ENCODE results near the gene MRPL47. TPM values are rescaled to one million over a fixed set of nuclear protein-coding genes. Genes with fewer than 3 reads are reported as not detected.

MRPL47 gene
- total and polyA plus RNA-seq, 2 experiments from 2014 or later = 18.6 to 66.0 TPM

DNA sequence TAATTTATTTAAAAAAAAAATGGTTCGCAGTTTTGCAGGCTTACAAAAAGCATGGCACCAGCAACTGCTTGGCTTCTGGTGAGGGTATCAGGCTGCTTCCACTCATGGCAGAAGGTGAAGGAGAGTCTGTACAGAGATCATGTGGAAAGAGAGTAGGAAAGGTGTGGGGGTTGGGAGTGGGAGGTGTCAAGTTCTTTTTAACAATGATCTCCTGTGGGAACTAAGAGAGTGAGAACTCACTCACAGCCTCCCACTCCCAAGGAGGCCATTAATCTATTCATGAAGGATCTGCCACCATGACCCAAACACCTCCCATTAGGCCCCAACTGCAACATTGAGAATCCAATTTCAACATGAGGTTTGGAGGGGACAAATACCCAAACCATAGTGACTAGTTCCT lies 62.8 kb downstream of the MRPL47 start:
- Histone ChIP-seq H3K4me1 (ENCODE audit: insufficient read depth) (peaks cover 7% of the 10 kb centered on the region; the same call in 1 of the 2 replicates), H3K4me2 (ENCODE audit: unreplicated experiment) (no peak overlapping the region), H3K4me3 (no peak overlapping the region), H4K20me1 (ENCODE audit: insufficient read depth) (no peaks in the 10 kb centered on the region), H3K27ac (no peak overlapping the region), H3K9me2 (ENCODE audit: insufficient read depth) (no peaks in the 10 kb centered on the region), H3K9ac (no peak overlapping the region), H3K79me2 (ENCODE audit: insufficient read depth) (no peaks in the 10 kb centered on the region), H3K36me3 (ENCODE audit: low read depth) (no peaks in the 10 kb centered on the region), H3K9me3 (ENCODE audit: low read depth) (no peaks in the 10 kb centered on the region), H2AFZ (no peak overlapping the region), H3K27me3 (replicated peaks; ENCODE audit: insufficient read depth) (no peaks in the 10 kb centered on the region), H3F3A (ENCODE audit: insufficient read depth) (peaks cover 20% of the 10 kb centered on the region)
- in situ Hi-C loops (cut with MboI) = no loop called here
- WGBS, 2 experiments (ENCODE audit: low coverage in 1 of 2, low lambda C conversion rate in 2 of 2, missing lambda C conversion rate in 2 of 2) = 39 to 61% methylated on average over 1 of the region's 1 CpG
- TF ChIP-seq EZH2 (IDR thresholded peaks at IDR 0.05; ENCODE audit: insufficient read depth, poor library complexity, severe bottlenecking) (no peak), EZH2phosphoT487 (IDR thresholded peaks at IDR 0.05; ENCODE audit: insufficient read depth, low read depth) (no peak)
- no peak for DNase-seq

DNA sequence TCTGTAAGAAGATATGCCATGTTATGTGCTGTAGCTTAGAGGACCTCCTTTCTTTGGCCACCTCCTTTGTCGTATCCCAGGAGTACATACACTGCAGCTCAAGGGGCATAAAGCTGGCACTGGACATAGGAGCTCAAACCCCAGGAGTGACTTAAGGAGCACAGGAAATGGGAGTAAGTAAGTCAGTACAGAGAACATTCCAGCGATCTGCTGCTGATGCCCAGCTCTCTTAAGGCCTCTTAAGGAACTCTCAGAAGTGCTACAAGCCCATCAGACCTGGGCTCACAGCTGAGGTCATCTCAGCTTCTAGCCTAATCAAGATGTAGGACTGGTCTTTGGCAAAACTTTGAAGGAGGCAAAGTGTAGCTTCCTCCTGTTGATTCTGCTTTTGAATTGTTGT lies 63.3 kb downstream of the MRPL47 start:
- Histone ChIP-seq H3K36me3 (ENCODE audit: low read depth) (no peaks in the 10 kb centered on the region), H3K9ac (no peak overlapping the region), H2AFZ (no peak overlapping the region), H4K20me1 (ENCODE audit: insufficient read depth) (no peaks in the 10 kb centered on the region), H3K9me2 (ENCODE audit: insufficient read depth) (no peaks in the 10 kb centered on the region), H3F3A (ENCODE audit: insufficient read depth) (peaks cover 20% of the 10 kb centered on the region), H3K27ac (no peak overlapping the region), H3K4me3 (no peak overlapping the region), H3K4me1 (ENCODE audit: insufficient read depth) (peaks cover 7% of the 10 kb centered on the region; the same call in 1 of the 2 replicates), H3K9me3 (ENCODE audit: low read depth) (no peaks in the 10 kb centered on the region), H3K4me2 (ENCODE audit: unreplicated experiment) (no peak overlapping the region), H3K79me2 (ENCODE audit: insufficient read depth) (no peaks in the 10 kb centered on the region), H3K27me3 (replicated peaks; ENCODE audit: insufficient read depth) (no peaks in the 10 kb centered on the region)
- no peak for DNase-seq
- in situ Hi-C loops (cut with MboI) = no loop called here
- 51 to 57% methylated on average over 2 of the region's 2 CpGs for WGBS, 2 experiments (ENCODE audit: low coverage in 1 of 2, low lambda C conversion rate in 2 of 2, missing lambda C conversion rate in 2 of 2)
- TF ChIP-seq EZH2 (IDR thresholded peaks at IDR 0.05; ENCODE audit: insufficient read depth, poor library complexity, severe bottlenecking) = no peak
- TF ChIP-seq EZH2phosphoT487 (IDR thresholded peaks at IDR 0.05; ENCODE audit: insufficient read depth, low read depth) = no peak

Small RNAs within 50 kb of the gene (small RNA-seq; reads per million reads assigned to genes)
- gene AC090425.1 (ENCODE audit: low read depth, low replicate concordance) (not detected), gene RF01210 (ENCODE audit: low read depth, low replicate concordance) (not detected)

Other genes with a start within 250 kb of the MRPL47 start
- gene GNB4, start 153.2 kb downstream of the MRPL47 start, total RNA-seq (2014; rRNA removed; shearing (Covaris generic)) = 84.7 and 88.1 TPM in 2 replicates
- 42.3 and 47.3 TPM in 2 replicates for gene GNB4, start 153.2 kb downstream of the MRPL47 start, polyA plus RNA-seq (2016; fragmentation: Nextera tagmentation; extraction: Ambion mirVana)
- 44.5 and 98.6 TPM in 2 replicates for gene ACTL6A, start 41.7 kb downstream of the MRPL47 start, total RNA-seq (2014; rRNA removed; shearing (Covaris generic))
- gene ACTL6A, start 41.7 kb downstream of the MRPL47 start, polyA plus RNA-seq (2016; fragmentation: Nextera tagmentation; extraction: Ambion mirVana) = 82.9 and 93.5 TPM in 2 replicates
- gene NDUFB5, start 156 bp upstream of the MRPL47 start, total RNA-seq (2014; rRNA removed; shearing (Covaris generic)) = 79.5 and 90.8 TPM in 2 replicates
- 126 and 142 TPM in 2 replicates for gene NDUFB5, start 156 bp upstream of the MRPL47 start, polyA plus RNA-seq (2016; fragmentation: Nextera tagmentation; extraction: Ambion mirVana)
- gene USP13, start 48.4 kb upstream of the MRPL47 start, total RNA-seq (2014; rRNA removed; shearing (Covaris generic)) = 4.6 and 8.2 TPM in 2 replicates
- gene USP13, start 48.4 kb upstream of the MRPL47 start, polyA plus RNA-seq (2016; fragmentation: Nextera tagmentation; extraction: Ambion mirVana) = 6.0 and 9.2 TPM in 2 replicates